ENCODE data around the gene FAM136A.
"Not testable (repeated sequence)": the region's sequence is repeated elsewhere in the genome, so short reads cannot be mapped to it uniquely, and the experiment has no call there.

The FAM136A gene

GRCh38 chr2:70283500-70284191 is 18.2 kb downstream of the FAM136A start:
- no peak for DNase-seq

GRCh38 chr2:70282439-70282838 is 19.4 kb downstream of the FAM136A start:
- DNase-seq: no peak

GRCh38 chr2:70280242-70280798 is 21.5 kb downstream of the FAM136A start:
- DNase-seq: no peak

GRCh38 chr2:70270323-70270722 is 31.5 kb downstream of the FAM136A start:
- no peak for DNase-seq

- DNase-seq: not testable (repeated sequence)
These were observed 32.2 kb downstream of the FAM136A start for GRCh38 chr2:70269422-70270302.

- DNase-seq: not testable (repeated sequence)
These were observed 34.9 kb downstream of the FAM136A start for GRCh38 chr2:70266925-70267324.

- no peak for DNase-seq
These were observed 40.4 kb downstream of the FAM136A start for GRCh38 chr2:70261501-70261900.

GRCh38 chr2:70258532-70258875 is 43.4 kb downstream of the FAM136A start:
- DNase-seq: no peak

- DNase-seq: no peak
These were observed 46.1 kb downstream of the FAM136A start for GRCh38 chr2:70255637-70256314.

GRCh38 chr2:70250434-70250833 is 51.4 kb downstream of the FAM136A start:
- no peak for DNase-seq

GRCh38 chr2:70248181-70248847 is 53.6 kb downstream of the FAM136A start, which contains the start of gene TIA1:
TSS of gene TIA1 (minus strand) at chr2:70248628. CDS start at chr2:70248430, 198 bp downstream.
- peak; percentile 98 for DNase-seq

- DNase-seq: no peak
These were observed 54.3 kb downstream of the FAM136A start for GRCh38 chr2:70247364-70248180.

Measured in activated naive CD4-positive, alpha-beta T cell treated with Interleukin-2 at 50 U/mL for 16 hours (primary cell).